ENCODE results near the gene MUC5B. TPM values are rescaled to one million over a fixed set of nuclear protein-coding genes. Genes with fewer than 3 reads are reported as not detected.

The MUC5B gene
- total and polyA plus RNA-seq, 8 donors = 0.06 to 33.4 (median 0.27) TPM

- no peaks in the 10 kb centered on the region for H3K9me3 ChIP-seq
- peaks cover 0 to 67% of the 10 kb centered on the region in 2 donors for H3K27me3 ChIP-seq
- DNase-seq (peak in 1 of 4 donors; percentile 55), ATAC-seq (no peak)
- no peak overlapping the region for H3K4me3 ChIP-seq
- H3K4me1 ChIP-seq = no peaks in the 10 kb centered on the region
- H3K36me3 ChIP-seq = no peaks in the 10 kb centered on the region
- H3K27ac ChIP-seq = no peak overlapping the region
- intact Hi-C loops (cut with DNase I) = loop anchor here in 1 of 2 donors (5.0 kb wide), 1 partner anchor 313 kb away; no protein-coding TSS in a partner anchor
- no peak for TF ChIP-seq CTCF (IDR thresholded peaks at IDR 0.05)
Measured at GRCh38 chr11:1204381-1205101, 18.3 kb upstream of the MUC5B start.

- intact Hi-C loops (cut with DNase I) = no loop called here
- TF ChIP-seq CTCF (IDR thresholded peaks at IDR 0.05) = no peak
Measured at GRCh38 chr11:1205121-1205986, 17.5 kb upstream of the MUC5B start.

GRCh38 chr11:1205987-1206331 is 16.9 kb upstream of the MUC5B start:
- Histone ChIP-seq H3K9me3 (peaks cover 0 to 6% of the 10 kb centered on the region in 2 donors), H3K36me3 (no peaks in the 10 kb centered on the region), H3K27me3 (peaks cover 0 to 53% of the 10 kb centered on the region in 2 donors), H3K27ac (no peak overlapping the region), H3K4me1 (no peaks in the 10 kb centered on the region), H3K4me3 (no peak overlapping the region)
- intact Hi-C loops (cut with DNase I) = no loop called here
- peak in 1 of 4 donors; percentile 69 for DNase-seq
- no peak for ATAC-seq
- TF ChIP-seq CTCF (IDR thresholded peaks at IDR 0.05) = no peak

More at GRCh38 chr11:1205121-1205986, 17.5 kb upstream of the MUC5B start:
- no peak overlapping the region for H3K4me3 ChIP-seq
- peaks cover 0 to 59% of the 10 kb centered on the region in 2 donors for H3K27me3 ChIP-seq
- H3K36me3 ChIP-seq = no peaks in the 10 kb centered on the region
- peak in 1 of 4 donors; percentile 69 for DNase-seq
- no peaks in the 10 kb centered on the region for H3K9me3 ChIP-seq
- ATAC-seq = no peak
- H3K4me1 ChIP-seq = no peaks in the 10 kb centered on the region
- H3K27ac ChIP-seq = no peak overlapping the region

- Histone ChIP-seq H3K4me1 (no peaks in the 10 kb centered on the region), H3K4me3 (no peak overlapping the region), H3K27ac (no peak overlapping the region), H3K36me3 (no peaks in the 10 kb centered on the region), H3K27me3 (peaks cover 0 to 53% of the 10 kb centered on the region in 2 donors), H3K9me3 (peaks cover 0 to 13% of the 10 kb centered on the region in 2 donors)
- DNase-seq (peak in 1 of 4 donors; percentile 68), ATAC-seq (no peak)
- intact Hi-C loops (cut with DNase I) = no loop called here
- no peak for TF ChIP-seq CTCF (IDR thresholded peaks at IDR 0.05)
Measured at GRCh38 chr11:1206391-1207271, 16.2 kb upstream of the MUC5B start.
